ENCODE results near the gene TRIM24.

DNA sequence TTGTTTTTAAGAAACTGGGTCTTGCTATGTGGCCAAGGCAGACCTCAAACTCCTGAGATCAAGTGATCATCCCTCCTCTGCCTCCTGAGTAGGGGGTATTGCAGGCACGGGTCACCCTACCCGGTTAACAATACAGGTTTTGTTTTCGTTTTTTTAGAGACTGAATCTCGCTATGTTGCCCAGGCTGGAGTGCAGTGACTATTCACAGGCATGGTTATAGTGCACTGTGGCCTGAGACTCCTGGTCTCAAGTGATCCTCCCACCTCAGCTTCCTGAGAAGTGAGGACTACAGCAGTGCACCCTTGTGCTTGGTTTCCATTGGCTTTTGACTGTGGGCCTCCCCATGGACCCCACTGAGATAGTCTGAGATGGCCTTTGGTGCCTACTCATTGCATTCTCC, 3.8 kb upstream of the TRIM24 start:
- TF ChIP-seq, protein P1, sequence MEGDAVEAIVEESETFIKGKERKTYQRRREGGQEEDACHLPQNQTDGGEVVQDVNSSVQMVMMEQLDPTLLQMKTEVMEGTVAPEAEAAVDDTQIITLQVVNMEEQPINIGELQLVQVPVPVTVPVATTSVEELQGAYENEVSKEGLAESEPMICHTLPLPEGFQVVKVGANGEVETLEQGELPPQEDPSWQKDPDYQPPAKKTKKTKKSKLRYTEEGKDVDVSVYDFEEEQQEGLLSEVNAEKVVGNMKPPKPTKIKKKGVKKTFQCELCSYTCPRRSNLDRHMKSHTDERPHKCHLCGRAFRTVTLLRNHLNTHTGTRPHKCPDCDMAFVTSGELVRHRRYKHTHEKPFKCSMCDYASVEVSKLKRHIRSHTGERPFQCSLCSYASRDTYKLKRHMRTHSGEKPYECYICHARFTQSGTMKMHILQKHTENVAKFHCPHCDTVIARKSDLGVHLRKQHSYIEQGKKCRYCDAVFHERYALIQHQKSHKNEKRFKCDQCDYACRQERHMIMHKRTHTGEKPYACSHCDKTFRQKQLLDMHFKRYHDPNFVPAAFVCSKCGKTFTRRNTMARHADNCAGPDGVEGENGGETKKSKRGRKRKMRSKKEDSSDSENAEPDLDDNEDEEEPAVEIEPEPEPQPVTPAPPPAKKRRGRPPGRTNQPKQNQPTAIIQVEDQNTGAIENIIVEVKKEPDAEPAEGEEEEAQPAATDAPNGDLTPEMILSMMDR (IDR thresholded peaks at IDR 0.05; ENCODE audit: insufficient read depth, low read depth, low read length): no peak
- no peak for TF ChIP-seq EZH2 (IDR thresholded peaks at IDR 0.05; ENCODE audit: insufficient read depth, low read length)

All from astrocyte (in vitro differentiated cells and primary cell).